ENCODE data around the gene HCCS. TPM values are rescaled to one million over a fixed set of nuclear protein-coding genes. Genes with fewer than 3 reads are reported as not detected.

HCCS gene
- total and polyA plus RNA-seq, 8 donors: 14.9 to 20.8 (median 16.6) TPM

- no peak for ATAC-seq
- intact Hi-C loops (cut with DNase I): no loop called here
- no peak for DNase-seq
- H3K27ac ChIP-seq: no peak overlapping the region
- no peaks in the 10 kb centered on the region for H3K27me3 ChIP-seq
- no peaks in the 10 kb centered on the region for H3K4me1 ChIP-seq
- no peaks in the 10 kb centered on the region for H3K9me3 ChIP-seq
- no peaks in the 10 kb centered on the region for H3K36me3 ChIP-seq
- no peak overlapping the region for H3K4me3 ChIP-seq
- TF ChIP-seq, protein P1, sequence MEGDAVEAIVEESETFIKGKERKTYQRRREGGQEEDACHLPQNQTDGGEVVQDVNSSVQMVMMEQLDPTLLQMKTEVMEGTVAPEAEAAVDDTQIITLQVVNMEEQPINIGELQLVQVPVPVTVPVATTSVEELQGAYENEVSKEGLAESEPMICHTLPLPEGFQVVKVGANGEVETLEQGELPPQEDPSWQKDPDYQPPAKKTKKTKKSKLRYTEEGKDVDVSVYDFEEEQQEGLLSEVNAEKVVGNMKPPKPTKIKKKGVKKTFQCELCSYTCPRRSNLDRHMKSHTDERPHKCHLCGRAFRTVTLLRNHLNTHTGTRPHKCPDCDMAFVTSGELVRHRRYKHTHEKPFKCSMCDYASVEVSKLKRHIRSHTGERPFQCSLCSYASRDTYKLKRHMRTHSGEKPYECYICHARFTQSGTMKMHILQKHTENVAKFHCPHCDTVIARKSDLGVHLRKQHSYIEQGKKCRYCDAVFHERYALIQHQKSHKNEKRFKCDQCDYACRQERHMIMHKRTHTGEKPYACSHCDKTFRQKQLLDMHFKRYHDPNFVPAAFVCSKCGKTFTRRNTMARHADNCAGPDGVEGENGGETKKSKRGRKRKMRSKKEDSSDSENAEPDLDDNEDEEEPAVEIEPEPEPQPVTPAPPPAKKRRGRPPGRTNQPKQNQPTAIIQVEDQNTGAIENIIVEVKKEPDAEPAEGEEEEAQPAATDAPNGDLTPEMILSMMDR (IDR thresholded peaks at IDR 0.05): no peak
Measured at GRCh38 chrX:11129534-11130105, 18.5 kb downstream of the HCCS start.

GRCh38 chrX:11130136-11130535 is 19.0 kb downstream of the HCCS start:
- Histone ChIP-seq H3K4me3 (no peak overlapping the region), H3K4me1 (no peaks in the 10 kb centered on the region), H3K9me3 (no peaks in the 10 kb centered on the region), H3K27ac (no peak overlapping the region), H3K36me3 (no peaks in the 10 kb centered on the region), H3K27me3 (no peaks in the 10 kb centered on the region)
- no peak for ATAC-seq
- TF ChIP-seq, protein P1 (IDR thresholded peaks at IDR 0.05): no peak
- intact Hi-C loops (cut with DNase I): no loop called here
- no peak for DNase-seq

GRCh38 chrX:11131146-11131545 is 20.0 kb downstream of the HCCS start:
- TF ChIP-seq, protein P1 (IDR thresholded peaks at IDR 0.05): no peak

DNA sequence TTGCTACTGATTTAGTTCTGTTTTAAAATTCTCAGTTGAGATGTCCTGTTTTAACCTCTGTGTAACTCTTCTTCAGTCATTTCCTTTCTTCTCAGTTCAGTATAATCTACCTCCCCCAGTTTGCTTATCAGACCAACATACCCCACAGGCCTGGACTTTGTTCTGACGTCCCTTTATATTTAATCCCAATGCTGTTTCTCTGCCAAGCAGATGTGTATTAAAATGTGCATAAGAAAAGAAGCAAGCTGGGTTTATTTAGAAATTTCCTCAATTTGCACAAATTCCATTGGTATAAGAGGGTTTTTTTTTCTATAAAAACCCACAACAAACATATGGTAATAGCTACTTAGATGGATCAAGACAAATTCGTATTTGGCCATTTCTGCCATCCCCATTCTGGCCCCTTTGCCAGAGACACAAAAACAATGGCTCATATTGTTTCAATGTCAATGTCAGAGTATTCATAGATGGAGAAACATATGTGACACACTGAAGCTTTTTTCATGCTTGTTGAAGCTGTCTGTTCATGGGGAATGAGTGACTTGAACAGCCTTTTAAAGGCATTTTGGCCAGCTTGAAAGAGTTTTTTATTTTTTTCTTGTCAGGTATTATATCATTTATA is 24.5 kb downstream of the HCCS start:
- intact Hi-C loops (cut with DNase I): loop anchor here in 1 of 2 donors (5.0 kb wide), 1 partner anchor 943 kb away; no protein-coding TSS in a partner anchor
- DNase-seq: no peak

More at GRCh38 chrX:11131146-11131545, 20.0 kb downstream of the HCCS start:
- H3K4me1 ChIP-seq: no peaks in the 10 kb centered on the region
- H3K27me3 ChIP-seq: no peaks in the 10 kb centered on the region
- no peaks in the 10 kb centered on the region for H3K9me3 ChIP-seq
- H3K27ac ChIP-seq: no peak overlapping the region
- no peak for ATAC-seq
- no peaks in the 10 kb centered on the region for H3K36me3 ChIP-seq
- no peak overlapping the region for H3K4me3 ChIP-seq
- no peak for DNase-seq
- intact Hi-C loops (cut with DNase I): no loop called here

More for the DNA sequence above, 24.5 kb downstream of the HCCS start:
- no peak for ATAC-seq
- TF ChIP-seq, protein P1 (IDR thresholded peaks at IDR 0.05): no peak
- H3K9me3 ChIP-seq: no peaks in the 10 kb centered on the region
- H3K27ac ChIP-seq: no peak overlapping the region
- H3K4me3 ChIP-seq: no peak overlapping the region
- no peaks in the 10 kb centered on the region for H3K4me1 ChIP-seq
- no peaks in the 10 kb centered on the region for H3K36me3 ChIP-seq
- peaks cover 0 to 10% of the 10 kb centered on the region in 2 donors for H3K27me3 ChIP-seq

Measured in left lung (tissue), 10 donors.